Colonic mucosa (tissue), 4 donors: ENCODE measurements around the gene TRA2A. TPM values are rescaled to one million over a fixed set of nuclear protein-coding genes. Genes with fewer than 3 reads are reported as not detected.
A peak's percentile ranks its signal among the peaks of the same experiment; 100 is the strongest.

Source experiments
- DNase-seq: peaks from one replicate; pipeline ENCODE4 v3.0.0-alpha.2; 2020
- H3K27ac ChIP-seq: fragments of 200-600 bp; one replicate; pipeline ENCODE4 v1.8.0; 2021
- H3K27me3 ChIP-seq: fragments of 200-600 bp; one replicate; pipeline ENCODE4 v1.8.0; 2021
- H3K36me3 ChIP-seq: fragments of 200-600 bp; one replicate; pipeline ENCODE4 v1.8.0; 2021
- H3K4me1 ChIP-seq: fragments of 200-600 bp; one replicate; pipeline ENCODE4 v1.8.0; 2021; ENCODE audit warnings: mild to moderate bottlenecking
- H3K4me3 ChIP-seq: fragments of 200-600 bp; one replicate; pipeline ENCODE4 v1.8.0; 2021
- H3K9ac ChIP-seq, 2 donors: one replicate each; pipeline ENCODE4 v1.7.0; 2013; ENCODE audit warnings: control low read depth in 2 of 2, low read depth in 2 of 2, low read length in 2 of 2
- H3K9me3 ChIP-seq: fragments of 200-600 bp; one replicate; pipeline ENCODE4 v1.8.0; 2021
- CTCF ChIP-seq: fragments of 200-600 bp; IDR thresholded peaks from one replicate; pipeline ENCODE4 v1.8.0; 2022; ENCODE audit warnings: antibody characterized with exemption, mild to moderate bottlenecking
- intact Hi-C: fragments of 100-400 bp; cut with DNase I; formaldehyde crosslinking; loops from one replicate; pipeline ENCODE4 v1.14.1; 2022
- total RNA-seq, 2 donors: library from RNA; stranded (reverse); fragmentation: NEBNext Ultra II Directional in 1 of 2; extraction: Animal tissue kit (Norgen Biotek cat#: 25700) in 1 of 2; gene quantifications; one replicate each; pipeline ENCODE4 v1.2.1, GENCODE V29; 2021
- donor health status: healthy.
- donor health status: DM: no; HTN: no; CAD: no.
- donor health status: DM: no; HTN: no; CAD: no.

TRA2A gene
- total RNA-seq, 2 donors from 2014 or later = 73.2 to 83.3 TPM

- peaks cover 22% of the 10 kb centered on the region for H3K4me1 ChIP-seq
- no peak overlapping the region for H3K27ac ChIP-seq
- peak overlapping the region in 1 of 2 donors; percentile 40 for H3K9ac ChIP-seq
- DNase-seq = peak; percentile 62
- H3K27me3 ChIP-seq = peaks cover 96% of the 10 kb centered on the region
- H3K36me3 ChIP-seq = no peaks in the 10 kb centered on the region
- intact Hi-C loops = no loop called here
- H3K9me3 ChIP-seq = no peaks in the 10 kb centered on the region
- H3K4me3 ChIP-seq = peak overlapping the region; percentile 36
- no peak for TF ChIP-seq CTCF
Observed at GRCh38 chr7:23471106-23471859, 60.5 kb downstream of the TRA2A start.

GRCh38 chr7:23470330-23471105, 61.3 kb downstream of the TRA2A start, which contains the start of gene IGF2BP3:
Gene IGF2BP3 (minus strand): TSS chr7:23470491. CDS start chr7:23470110, 381 bp downstream.
- peaks cover 93% of the 10 kb centered on the region for H3K27me3 ChIP-seq
- no peak within 1 kb of the TSS for H3K27ac ChIP-seq
- peak within 1 kb of the TSS in 1 of 2 donors; percentile 40 for H3K9ac ChIP-seq
- H3K4me1 ChIP-seq = peaks cover 22% of the 10 kb centered on the region
- no peaks in the 10 kb centered on the region for H3K9me3 ChIP-seq
- intact Hi-C loops = no loop called here
- DNase-seq = peak; percentile 89
- H3K36me3 ChIP-seq = no peaks in the 10 kb centered on the region
- peak within 1 kb of the TSS; percentile 36 for H3K4me3 ChIP-seq
- TF ChIP-seq CTCF = no peak

- H3K9ac ChIP-seq = no peak overlapping the region
- no peak for DNase-seq
- no peak overlapping the region for H3K27ac ChIP-seq
Observed at GRCh38 chr7:23469961-23470250, 61.9 kb downstream of the TRA2A start.

GRCh38 chr7:23469150-23469960, 62.4 kb downstream of the TRA2A start:
- peak overlapping the region; percentile 36 for H3K4me3 ChIP-seq
- no peak for DNase-seq
- intact Hi-C loops = no loop called here
- H3K4me1 ChIP-seq = peaks cover 22% of the 10 kb centered on the region
- no peaks in the 10 kb centered on the region for H3K36me3 ChIP-seq
- H3K27me3 ChIP-seq = peaks cover 81% of the 10 kb centered on the region
- no peak overlapping the region for H3K27ac ChIP-seq
- no peaks in the 10 kb centered on the region for H3K9me3 ChIP-seq
- no peak for TF ChIP-seq CTCF
- peak overlapping the region in 1 of 2 donors; percentile 46 for H3K9ac ChIP-seq

More at GRCh38 chr7:23469961-23470250, 61.9 kb downstream of the TRA2A start:
- Histone ChIP-seq H3K4me1 (peaks cover 22% of the 10 kb centered on the region), H3K9me3 (no peaks in the 10 kb centered on the region), H3K27me3 (peaks cover 87% of the 10 kb centered on the region), H3K4me3 (peak overlapping the region; percentile 36), H3K36me3 (no peaks in the 10 kb centered on the region)
- intact Hi-C loops = no loop called here
- no peak for TF ChIP-seq CTCF

GRCh38 chr7:23468526-23469149, 63.1 kb downstream of the TRA2A start:
- Histone ChIP-seq H3K4me3 (peak overlapping the region; percentile 36), H3K9me3 (no peaks in the 10 kb centered on the region), H3K27ac (no peak overlapping the region), H3K36me3 (no peaks in the 10 kb centered on the region), H3K9ac (peak overlapping the region in 1 of 2 donors; percentile 46), H3K4me1 (peaks cover 19% of the 10 kb centered on the region), H3K27me3 (peaks cover 74% of the 10 kb centered on the region)
- DNase-seq = no peak
- intact Hi-C loops = no loop called here
- no peak for TF ChIP-seq CTCF
